Ovary (tissue), 3 donors: ENCODE results near the gene CPTP.

Experiments used
- CTCF ChIP-seq, 3 donors: fragments of 450-650 bp in 2 of 3; fragments of 200-600 bp in 1 of 3; IDR thresholded peaks; one replicate each; pipeline versions ENCODE4 v1.5.1 to v1.8.0; 2016 to 2022; ENCODE audit warnings: antibody characterized with exemption in 3 of 3, mild to moderate bottlenecking in 1 of 3
- EP300 ChIP-seq: sonication (generic); formaldehyde crosslinking; IDR thresholded peaks from one replicate; pipeline ENCODE4 v1.6.1; 2017; ENCODE audit warnings: antibody characterized with exemption
- POLR2A ChIP-seq: fragments of 450-650 bp; IDR thresholded peaks from one replicate; pipeline ENCODE4 v1.6.1; 2017; ENCODE audit warnings: antibody characterized with exemption, mild to moderate bottlenecking, moderate library complexity
- donor health status: DM: no; HTN: no; CAD: no.

- TF ChIP-seq CTCF (IDR thresholded peaks at IDR 0.05): peak in 2 of 3 donors; percentile 51 to 63
- peak; percentile 87 for TF ChIP-seq EP300
- TF ChIP-seq POLR2A: peak; percentile 32
Measured at GRCh38 chr1:1374929-1375662, 50.5 kb downstream of the CPTP start, which contains the start of gene AURKAIP1.
